Activated CD4-positive, CD25-positive, alpha-beta regulatory T cell treated with anti-CD3 and anti-CD28 coated beads, Interleukin-2, amount 50 U/mL, for 16 hours (primary cell): ENCODE results near the gene RAPH1.
"Not testable (repeated sequence)": the region's sequence is repeated elsewhere in the genome, so short reads cannot be mapped to it uniquely, and the experiment has no call there.

ENCODE experiments used
- DNase-seq: peaks from one replicate; pipeline ENCODE4 v3.0.0-alpha.2; 2020; ENCODE audit warnings: low read depth, low spot score

Gene RAPH1

DNA sequence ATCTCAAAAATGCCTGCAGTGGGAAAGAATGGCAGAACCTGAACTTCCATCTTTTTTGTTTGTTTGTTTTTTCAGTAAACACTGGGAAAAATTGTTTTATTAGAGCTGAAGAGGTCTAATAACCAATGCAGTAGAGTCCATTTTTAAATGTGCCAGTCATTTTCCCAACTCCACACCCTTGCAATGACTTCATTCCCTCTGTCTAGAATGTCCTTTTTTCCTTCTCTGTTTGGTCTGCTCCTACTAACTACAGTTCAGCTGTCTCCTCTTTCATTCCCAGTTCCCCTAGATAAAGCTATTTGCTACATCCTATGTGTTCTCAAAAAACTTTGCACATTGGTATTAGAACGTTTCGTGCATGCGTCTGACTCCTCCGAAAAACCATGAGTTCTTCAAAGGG is 9.3 kb upstream of the RAPH1 start:
- DNase-seq, result no peak

GRCh38 chr2:203543898-203544328 is 8.8 kb upstream of the RAPH1 start:
- no peak for DNase-seq

DNA sequence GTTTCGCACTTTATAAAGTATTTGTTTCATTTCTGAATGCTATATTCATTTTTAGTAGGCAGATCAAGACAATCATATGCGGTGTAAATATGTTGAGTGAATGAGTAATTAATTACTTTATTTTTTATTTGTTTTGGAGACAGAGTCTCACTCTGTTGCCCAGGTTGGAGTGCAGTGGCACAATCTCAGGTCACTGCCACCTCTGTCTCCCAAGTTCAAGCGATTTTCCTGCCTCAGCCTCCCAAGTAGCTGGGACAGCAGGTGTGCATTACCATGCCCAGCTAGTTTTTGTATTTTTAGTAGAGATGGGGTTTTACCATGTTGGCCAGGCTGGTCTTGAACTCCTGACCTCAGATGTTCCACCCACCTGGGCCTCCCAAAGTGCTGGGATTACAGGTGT is 5.5 kb upstream of the RAPH1 start:
- not testable (repeated sequence) for DNase-seq

DNA sequence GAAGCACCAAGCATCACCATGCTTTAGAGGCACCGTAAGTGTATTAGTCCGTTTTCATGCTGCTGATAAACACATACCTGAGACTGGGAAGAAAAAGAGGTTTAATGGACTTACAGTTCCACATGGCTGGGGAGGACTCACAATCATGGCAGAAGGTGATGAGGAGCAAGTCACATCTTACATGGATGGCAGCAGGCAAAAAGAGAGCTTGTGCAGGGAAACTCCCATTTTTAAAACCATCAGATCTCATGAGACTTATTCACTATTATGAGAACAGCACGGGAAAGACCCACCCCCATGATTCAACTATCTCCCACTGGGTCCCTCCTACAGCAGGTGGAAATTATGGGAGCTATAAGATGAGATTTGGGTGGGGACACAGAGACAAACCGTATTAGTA is 3.1 kb upstream of the RAPH1 start:
- not testable (repeated sequence) for DNase-seq

GRCh38 chr2:203536586-203536951 is 1.5 kb upstream of the RAPH1 start:
- not testable (repeated sequence) for DNase-seq

- DNase-seq, result no peak
These were observed 884 bp upstream of the RAPH1 start for GRCh38 chr2:203535784-203536585.

DNA sequence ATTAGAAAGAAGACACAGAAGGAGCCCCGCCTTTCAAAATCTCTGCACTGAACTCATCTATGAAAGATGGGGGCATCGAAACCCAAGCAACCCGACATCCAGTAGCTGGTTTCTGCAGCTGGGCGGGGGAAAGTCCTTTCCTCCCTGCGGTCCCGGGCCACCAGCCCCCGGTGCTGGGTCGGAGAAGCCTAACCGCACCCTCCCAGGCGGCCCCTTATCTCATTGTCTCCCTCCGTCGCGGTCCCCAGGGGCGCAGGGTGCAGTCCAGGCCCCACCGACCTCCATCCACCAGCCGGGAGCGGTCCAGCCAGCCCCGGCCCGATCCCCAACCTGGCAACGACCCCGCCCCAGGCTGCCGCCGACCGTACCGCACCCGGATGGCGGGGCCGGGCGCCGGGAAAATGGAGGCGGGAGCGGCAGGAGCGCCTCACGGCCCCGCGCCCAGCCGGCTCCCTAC is 452 bp downstream of the RAPH1 start:
- DNase-seq, result peak; percentile 8

DNA sequence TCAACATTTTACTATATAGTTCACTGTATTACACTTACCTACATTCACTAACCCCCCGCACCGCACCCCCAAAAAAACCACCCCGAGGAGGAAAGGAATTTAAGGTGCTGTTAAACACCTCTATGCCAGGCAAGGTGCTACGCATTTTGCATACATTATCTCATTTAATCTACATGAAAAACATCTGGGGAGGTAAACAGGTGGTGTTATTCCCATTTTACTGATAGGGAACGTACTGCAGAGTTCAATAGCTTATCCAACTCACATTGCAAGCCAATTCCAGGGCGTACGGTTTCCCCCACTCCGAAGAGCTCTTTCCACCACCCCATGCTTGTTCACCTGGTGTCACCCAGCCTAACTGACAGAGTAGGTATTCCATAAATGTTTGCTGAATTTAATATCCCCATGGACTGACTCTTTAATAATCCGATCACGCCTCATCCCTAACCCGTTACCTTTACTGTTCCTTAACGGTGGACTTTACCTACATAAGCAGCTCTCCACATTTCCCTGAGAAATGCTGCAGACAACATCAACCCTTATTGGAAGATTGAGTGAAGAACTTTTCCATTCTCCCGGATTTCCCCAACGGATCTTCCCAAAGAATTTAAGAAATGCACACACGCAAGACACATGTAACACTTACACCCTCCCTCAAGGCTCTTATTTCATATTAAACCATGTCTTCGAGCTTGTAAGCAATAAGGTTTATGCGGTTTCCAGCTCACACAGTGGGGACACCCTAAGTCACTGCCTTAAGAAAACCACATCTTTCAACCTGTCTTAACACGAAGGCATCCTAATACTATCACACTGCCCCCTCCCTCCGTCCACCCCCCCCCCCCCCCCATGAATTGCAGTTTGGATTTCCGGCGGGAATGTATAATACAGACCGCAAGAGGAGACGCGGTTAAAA is 1.2 kb downstream of the RAPH1 start:
- DNase-seq, result no peak

- DNase-seq, result no peak
These were observed 2.0 kb downstream of the RAPH1 start for GRCh38 chr2:203532957-203533658.

DNA sequence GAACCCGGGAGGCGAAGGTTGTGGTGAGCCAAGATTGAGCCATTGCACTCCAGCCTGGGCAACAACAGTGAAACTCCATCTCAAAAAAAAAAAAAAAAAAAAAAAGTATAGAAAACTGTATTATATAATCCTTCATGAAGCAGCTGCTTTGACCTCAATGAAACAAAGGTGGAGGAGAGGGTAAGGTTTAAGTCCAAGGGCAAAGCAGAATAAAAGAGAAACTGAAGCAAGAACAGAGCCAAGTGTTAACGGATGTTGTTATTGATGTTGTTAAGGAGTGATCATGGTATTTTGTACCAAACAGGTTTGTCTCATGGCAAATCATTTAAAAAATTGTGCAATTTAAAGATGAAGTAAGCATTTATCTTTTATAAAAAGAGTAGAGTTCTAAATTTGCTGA is 7.4 kb downstream of the RAPH1 start:
- no peak for DNase-seq

DNA sequence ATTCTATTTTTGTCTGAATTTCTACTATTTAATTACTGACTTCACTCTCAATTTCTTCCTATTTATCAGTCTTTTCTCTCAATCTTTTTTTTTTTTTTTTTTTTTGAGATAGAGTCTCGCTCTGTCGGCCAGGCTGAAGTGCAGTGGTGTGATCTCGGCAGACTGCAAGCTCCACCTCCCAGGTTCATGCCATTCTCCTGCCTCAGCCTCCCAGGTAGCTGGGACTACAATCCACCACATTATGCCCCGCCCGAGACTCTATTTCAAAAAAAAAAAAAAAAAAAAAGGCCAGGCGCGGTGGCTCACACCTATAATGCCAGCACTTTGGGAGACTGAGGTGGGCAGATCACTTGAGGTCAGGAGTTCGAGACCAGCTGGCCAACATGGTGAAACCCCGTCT is 21.8 kb downstream of the RAPH1 start:
- not testable (repeated sequence) for DNase-seq

GRCh38 chr2:203510941-203511305 is 24.2 kb downstream of the RAPH1 start:
- no peak for DNase-seq

DNA sequence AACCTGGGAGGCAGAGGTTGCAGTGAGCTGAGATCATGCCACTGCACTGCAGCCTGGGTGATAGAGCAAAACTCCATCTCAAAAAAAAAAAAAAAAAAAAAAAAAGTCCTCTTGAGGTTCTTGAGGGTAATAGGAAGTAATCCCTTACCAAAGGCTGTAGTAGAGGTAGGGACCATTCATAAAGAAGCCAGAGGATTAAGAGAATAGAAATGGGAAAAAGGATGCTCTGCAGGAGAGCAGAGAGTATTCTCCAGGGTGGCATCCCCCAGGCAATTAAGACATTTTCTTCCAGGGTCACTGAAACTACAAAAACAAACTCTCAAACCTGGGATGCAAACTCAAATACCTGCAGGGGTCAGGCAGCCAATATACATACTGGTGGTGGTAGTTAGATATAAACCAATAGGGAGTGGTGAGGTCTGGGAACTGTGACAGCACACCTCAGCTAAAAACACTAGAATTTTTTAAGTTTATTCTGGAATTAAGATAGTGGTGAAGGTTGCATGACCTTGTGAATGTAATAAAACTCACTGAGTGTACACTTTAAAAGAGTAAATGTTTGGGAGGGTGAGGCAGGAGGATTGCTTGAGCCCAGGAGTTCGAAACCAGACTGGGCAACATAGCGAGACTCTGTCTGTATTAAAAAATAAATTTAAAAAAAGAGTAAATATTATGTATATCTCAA is 24.7 kb downstream of the RAPH1 start:
- DNase-seq, result no peak

DNA sequence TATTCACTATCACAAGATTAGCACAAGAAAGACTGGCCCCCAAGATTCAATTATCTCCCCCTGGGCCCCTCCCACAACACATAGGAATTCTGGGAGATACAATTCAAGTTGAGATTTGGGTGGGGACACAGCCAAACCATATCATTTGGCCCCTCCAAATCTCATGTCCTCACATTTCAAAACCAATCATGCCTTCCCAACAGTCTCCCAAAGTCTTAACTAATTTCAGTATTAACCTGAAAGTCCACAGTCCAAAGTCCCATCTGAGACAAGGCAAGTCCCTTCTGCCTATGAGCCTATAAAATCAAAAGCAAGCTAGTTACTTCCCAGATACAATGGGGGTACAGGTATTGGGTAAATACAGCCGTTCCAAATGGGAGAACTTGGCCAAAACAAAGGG is 31.6 kb downstream of the RAPH1 start:
- DNase-seq, result not testable (repeated sequence)

- DNase-seq, result no peak
These were observed 33.2 kb downstream of the RAPH1 start for GRCh38 chr2:203501873-203502272.

DNA sequence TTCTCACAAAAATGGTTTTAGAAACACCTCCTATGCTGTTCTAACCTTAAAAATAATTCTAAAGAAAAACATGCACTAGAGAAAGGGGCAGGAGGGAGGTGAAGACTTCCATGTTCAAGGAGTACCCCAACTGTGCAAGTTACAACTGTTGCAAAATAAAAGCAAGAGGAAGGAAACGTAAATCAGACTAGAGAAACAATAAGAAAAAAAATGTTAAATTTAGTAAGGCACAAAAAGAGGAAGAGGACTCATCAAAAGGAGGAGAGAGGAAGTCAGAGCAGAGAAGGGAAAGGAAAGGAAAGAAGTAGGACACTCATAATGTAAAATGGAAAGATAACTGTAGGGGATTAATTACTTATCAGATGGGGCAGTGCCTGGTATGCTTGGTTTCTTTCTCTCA is 34.1 kb downstream of the RAPH1 start:
- DNase-seq, result no peak

- no peak for DNase-seq
These were observed 34.8 kb downstream of the RAPH1 start for GRCh38 chr2:203500297-203500696.

- no peak for DNase-seq
These were observed 36.9 kb downstream of the RAPH1 start for GRCh38 chr2:203498161-203498560.

GRCh38 chr2:203492965-203493364 is 42.1 kb downstream of the RAPH1 start:
- DNase-seq, result no peak

GRCh38 chr2:203490391-203490790 is 44.7 kb downstream of the RAPH1 start:
- no peak for DNase-seq

DNA sequence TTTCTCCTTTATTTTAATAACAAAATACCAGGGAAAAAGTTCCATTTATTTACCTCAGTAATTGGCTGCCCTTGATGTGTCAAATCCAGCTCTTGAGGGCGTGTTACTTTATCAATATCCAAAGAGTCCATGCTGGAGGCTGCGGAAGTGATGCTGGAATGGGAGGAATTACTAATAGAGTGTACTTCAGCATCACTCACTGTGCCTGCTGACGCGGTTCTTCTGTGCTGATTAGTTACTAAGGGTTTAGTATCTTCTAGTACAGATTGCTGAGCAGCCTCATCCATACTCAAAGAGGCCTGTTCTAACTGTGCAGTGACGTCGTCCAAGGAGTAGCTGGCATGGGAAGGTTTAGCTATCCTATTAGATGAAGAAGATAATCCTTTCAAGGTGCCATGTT is 45.6 kb downstream of the RAPH1 start:
- DNase-seq, result no peak
